HG03060 (cell line): ENCODE measurements around the gene TBRG4.

Source experiments
- ATAC-seq: cut with Tn5 transposase; IDR thresholded peaks from one replicate; pipeline ENCODE4 v1.9.1; 2021; ENCODE audit warnings: low read depth, moderate number of reproducible peaks; ENCODE audit not compliant: unreplicated experiment

Gene TBRG4

DNA sequence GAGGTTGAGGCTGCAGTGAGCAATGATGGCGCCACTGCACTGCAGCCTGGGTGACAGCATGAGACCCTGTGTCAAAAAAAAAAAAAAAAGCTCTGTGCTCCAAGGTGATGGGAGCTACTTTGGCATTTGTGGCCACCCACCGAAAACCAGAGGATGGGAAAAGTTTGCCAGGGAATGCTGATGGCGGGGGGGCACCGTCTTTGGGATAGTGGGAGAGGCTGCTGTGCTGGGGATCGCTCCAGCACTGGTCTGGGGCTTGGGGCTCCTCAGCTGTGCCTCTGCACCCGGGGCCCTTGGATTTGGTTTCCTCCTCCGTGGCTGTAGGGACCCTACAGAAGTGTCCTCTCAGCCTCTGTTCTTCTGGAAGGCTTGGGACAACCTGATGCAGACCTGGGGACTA lies 34.4 kb upstream of the TBRG4 start:
- no peak for ATAC-seq

DNA sequence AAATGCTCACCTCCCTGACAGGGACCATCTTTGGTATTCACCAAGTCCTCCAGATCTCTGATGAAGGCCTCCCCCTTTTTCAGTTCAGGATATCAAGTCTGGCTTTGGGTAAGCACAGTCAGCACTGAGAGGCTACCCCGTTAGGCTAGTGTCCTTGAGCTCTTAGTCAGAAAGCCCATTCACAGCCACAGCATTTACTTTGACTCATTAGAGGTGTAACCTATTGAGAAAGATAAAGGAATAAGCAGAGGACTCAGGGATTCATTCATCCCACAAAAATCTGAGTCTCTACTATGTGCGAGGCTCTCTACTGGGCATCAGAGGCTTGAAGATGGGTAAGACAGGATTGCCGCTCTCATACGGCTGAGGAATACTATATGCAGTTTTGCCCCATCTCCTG lies 32.1 kb upstream of the TBRG4 start:
- no peak for ATAC-seq

DNA sequence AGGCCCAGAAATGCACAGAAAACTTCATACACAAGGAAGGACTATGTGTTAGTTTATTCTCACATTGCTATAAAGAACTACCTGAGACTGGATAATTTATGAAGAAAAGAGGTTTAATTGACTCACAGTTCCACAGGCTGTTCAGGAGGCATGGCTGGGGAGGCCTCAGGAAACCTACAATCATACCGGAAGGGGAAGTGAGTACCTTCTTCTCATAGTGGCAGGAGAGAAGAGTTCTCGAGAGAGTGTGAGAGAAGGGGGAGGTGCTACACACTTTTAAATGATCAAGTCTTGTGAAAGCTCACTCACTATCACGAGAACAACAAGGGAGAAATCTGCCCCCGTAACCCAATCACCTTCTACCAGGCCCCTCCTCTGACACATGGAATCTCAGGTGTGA lies 29.3 kb upstream of the TBRG4 start:
- no peak for ATAC-seq

DNA sequence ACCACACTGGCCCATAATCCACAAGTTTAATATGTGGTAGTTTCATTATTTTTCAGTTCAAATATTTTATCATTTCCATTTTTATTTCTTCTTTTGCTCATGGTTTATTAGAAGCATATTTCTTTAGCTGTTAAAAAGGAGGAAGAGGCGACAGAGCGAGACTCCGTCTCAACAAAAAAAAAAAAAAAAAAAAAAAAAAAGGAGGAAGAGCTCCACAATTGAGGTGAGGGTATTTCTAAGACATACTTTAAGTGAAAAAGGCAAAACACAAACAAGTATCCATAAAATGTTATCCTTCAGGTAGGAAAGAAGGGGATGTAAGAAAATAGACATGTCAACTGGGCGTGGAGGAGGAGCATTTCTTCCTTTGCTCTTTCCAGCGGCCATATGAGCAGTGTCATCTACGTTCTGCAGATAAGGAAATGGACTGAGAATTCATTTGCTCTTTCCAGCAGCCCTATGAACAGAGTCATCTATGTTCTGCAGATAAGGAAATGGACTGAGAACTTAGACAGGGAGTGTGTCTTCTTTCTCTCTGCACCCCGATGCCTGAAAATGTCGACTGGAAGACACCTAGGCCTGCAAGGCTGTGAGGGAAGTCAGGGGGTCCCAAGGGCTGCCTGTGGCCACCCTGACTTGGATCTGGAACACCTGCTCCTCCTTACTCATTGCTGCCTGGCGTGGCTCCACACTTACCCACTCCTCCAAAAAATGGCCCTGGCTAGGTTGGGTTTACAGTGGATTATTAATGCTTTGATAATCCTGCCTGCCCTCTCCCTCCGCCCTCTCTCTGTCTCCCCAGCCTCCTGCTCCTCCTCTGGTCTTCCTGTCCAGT lies 27.2 kb upstream of the TBRG4 start:
- ATAC-seq = no peak

DNA sequence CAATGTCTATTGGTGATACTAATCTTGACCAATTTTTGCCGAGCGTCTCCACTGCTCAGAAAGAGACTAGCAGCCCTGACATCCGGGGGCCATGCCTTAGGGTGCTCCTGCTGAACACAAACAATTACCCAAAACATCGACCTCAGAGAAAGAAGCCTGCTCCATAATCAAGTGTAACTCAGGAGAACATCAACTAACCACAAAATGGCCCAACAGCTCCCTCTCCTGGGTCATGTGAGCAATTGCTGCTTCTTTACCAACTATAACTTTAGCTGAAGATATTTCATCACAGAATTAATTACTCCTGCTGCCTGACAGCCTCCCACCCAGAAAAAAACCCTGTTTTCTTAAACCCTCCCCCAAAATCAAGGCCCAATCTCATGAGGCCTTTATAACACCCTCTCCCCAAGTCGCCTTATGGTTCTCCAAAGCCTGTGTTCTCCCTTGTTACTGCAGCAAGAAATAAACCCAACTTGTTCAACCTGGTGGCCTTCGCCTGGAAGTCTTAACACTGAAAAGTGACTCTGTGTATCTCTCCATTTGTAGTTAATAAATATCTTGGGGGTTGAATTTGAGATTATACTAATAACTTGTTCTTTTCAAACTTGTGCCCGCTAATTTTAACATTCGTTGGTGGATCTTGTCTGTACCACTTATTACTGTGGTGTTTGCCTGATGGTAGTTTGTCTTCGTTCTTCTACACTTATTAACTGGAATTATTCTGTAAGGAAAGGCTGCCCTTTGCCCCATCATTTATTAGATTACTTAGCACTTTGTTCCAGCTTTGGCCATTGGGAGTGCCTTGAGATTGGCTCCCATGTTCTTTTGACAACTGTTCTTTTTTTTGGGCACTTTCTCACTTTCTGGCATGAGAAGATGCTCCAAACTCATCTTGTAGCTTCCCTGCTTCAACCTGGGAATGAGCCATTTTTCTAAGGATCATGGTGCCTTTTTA lies 24.9 kb upstream of the TBRG4 start:
- no peak for ATAC-seq

DNA sequence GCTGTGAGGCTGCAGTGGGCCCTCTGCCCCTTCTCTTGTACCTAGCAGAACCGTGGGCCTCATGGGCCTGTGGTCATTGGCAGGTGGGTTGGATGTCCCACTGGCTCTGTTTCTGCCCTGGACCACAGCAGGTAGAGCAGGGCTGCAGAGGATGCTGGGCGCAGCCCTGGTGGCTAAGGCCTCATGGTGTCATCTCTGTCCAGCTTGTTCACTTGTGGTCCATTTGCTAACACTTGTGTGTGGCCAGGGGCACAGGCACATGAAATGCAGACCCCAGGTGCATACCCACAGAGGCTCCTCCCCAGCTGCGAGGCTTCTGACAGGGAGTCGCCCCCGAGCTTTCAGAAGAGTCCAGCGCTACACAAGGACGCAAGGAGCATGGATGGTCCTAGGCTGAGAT lies 22.4 kb upstream of the TBRG4 start:
- ATAC-seq = no peak

DNA sequence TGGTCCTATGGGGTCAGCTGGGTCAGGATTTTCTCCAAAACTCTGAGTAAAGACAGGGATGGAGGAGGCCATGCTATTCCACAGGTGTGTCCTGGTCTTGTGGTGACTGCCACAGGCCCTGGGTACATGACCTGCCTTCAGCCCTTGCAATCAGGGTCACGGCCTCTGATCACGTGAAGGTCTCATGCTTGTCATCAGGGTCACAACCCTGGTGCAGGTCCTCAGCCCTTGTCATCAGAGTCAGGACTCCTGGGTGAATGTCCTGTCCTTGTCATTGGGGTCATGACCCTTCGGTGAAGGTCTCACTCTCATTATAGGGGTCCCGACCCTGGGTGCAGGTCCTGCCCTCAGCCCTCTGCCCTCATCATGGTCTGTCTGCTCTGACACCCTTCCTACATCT lies 21.9 kb upstream of the TBRG4 start:
- ATAC-seq = no peak

DNA sequence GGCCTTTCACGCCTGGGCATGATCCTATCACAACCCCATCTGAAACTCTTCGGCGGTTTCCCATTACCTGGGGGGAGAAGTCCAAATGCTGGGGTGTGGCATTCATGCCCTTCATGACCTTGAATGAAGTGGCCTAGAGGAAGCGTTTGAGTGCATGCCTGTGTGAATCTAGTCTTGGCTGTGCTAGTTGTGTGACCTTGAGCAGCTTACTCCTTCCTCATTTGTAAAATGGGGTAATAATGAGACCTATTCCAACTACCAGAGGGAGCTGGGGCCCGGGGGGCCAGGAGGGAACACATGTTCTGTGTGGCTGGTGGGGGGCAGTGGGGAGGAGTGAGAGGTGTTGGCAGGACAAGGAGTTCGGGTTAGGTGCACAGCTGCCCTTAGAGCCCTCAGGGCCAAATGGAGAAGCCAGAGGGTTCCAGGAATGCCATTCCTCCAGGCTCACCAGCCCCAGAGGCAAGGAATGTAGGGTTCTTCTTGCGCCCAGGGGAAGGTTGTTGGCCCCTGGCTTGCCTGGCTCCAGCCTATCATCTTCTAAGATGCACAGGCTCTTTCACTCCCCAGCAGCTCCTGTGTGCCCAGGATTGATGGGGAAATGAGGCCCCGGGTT lies 21.3 kb upstream of the TBRG4 start:
- ATAC-seq = no peak

DNA sequence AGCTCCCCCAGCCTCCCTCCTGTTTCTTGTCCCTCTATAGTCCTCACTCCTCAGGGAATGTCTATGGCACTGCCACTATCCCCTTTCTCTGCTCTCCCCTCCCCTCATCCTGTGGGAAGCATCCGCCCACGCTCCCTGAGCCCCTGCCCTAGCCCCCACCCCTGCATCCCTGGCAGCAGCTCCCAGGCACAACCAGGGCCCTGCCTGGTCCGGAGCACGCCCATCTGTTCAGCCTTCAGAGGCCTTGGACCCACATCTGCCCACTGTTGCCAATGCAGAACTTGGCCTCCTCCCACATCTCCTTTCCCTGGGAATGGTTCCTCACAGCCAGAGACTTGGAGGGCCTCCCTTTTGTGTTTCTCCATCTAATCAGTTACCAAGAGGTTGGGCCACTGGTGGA lies 20.4 kb upstream of the TBRG4 start:
- no peak for ATAC-seq

DNA sequence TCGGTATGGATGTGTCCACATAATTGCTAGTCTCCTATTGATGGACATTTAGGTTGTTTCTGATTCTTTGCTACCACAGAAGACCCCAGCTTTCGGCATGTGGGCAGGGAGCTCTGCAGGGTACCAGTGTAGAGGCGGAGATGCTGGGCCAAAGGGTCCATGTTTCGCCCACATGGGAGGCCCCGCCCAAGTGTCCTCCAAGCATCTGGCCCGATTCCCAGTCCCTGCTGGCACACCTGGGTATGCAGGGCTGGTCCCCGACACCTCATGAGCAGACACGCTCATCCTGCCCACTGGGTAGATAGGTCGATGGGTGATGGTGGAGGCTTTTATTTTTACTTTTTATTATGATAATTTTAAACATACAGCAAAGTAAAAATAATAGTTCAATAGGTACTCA lies 19.4 kb upstream of the TBRG4 start:
- ATAC-seq = no peak

DNA sequence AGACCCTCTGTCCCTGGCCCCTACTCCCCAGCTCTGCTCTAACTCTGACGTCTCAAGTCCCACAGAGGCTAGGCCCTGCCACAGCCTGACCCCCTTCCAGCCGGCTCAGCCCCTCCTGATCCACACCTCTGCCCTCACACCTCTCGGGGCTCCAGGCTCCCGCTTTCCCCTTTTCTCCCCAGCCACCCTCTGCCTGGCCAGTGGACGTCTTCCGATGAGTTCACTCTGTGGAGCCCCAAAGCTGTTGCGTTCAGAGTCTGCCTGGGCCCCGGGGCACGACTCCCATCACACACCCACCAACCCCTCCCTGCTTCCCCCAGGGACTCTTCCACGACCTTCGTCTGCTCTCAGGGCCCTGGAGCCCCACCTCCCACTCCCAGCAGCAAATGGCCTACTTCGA lies 18.4 kb upstream of the TBRG4 start:
- no peak for ATAC-seq

DNA sequence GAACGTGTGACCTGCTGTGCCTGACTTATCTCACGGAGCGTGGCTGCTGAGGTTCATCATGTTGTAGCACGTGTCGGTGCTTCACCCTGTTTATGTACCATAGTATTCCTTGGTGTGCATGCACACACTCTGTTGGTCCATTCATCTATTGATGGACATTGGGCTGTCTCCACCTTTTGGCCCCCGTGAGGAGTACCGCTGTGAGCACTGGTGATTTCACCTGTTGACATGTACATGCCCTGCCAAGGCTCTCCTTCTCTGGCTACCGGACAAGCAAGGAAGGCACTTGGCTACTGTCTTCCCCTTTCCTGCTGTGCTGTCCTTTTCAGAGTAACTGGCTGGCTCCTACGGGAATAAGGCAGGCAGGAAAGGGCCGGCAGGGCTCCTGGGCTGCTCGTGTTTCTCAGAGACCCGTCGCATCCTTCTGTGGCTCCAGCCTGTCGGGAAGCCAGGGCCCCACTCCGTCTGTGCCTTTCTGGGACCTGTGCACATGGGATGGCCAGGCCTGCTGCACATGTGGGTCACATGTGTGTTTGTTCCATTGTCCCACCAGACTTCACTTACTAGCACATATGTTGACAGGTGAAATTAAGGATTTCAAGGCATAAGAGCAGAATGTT lies 17.8 kb upstream of the TBRG4 start:
- ATAC-seq = no peak

DNA sequence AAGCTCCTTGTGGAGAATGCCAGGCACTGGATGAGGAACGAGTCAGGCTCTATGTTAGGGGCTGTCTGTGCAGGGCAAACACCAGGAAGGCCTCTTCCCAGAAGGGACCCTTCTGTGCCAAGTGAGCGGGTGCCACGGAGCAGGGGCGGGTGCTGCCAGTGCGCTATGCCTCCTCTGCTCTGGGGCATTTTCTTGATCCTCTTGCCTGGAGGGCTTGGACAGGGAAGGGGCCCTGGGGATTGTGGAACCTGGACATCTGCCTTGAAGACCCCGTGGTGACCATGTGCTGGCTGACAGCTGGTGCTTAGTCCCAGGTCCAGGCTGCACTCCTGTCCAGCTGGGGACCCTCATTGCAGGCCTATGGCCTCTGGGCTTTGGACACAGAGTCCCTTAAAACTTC lies 15.4 kb upstream of the TBRG4 start:
- no peak for ATAC-seq

DNA sequence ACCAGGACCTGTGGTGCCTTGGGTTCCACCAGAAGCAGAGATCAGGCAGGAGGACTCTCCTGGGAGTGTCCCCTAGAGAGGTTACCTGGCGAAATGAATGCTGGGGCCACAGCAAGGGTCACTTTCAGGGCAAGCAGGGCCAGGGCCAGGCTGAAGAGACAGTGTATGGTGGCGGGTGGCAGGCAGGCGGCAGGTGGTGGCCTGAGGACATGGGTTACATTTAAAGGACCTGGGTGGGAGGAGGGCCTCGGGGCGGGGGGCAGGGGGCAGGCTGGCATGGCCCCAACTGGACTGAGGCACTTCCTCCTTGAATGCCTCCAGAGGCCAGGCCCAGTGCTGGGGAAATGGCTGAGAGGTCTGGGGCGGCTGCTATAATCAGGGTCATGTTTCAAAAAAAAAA lies 14.7 kb upstream of the TBRG4 start:
- no peak for ATAC-seq

DNA sequence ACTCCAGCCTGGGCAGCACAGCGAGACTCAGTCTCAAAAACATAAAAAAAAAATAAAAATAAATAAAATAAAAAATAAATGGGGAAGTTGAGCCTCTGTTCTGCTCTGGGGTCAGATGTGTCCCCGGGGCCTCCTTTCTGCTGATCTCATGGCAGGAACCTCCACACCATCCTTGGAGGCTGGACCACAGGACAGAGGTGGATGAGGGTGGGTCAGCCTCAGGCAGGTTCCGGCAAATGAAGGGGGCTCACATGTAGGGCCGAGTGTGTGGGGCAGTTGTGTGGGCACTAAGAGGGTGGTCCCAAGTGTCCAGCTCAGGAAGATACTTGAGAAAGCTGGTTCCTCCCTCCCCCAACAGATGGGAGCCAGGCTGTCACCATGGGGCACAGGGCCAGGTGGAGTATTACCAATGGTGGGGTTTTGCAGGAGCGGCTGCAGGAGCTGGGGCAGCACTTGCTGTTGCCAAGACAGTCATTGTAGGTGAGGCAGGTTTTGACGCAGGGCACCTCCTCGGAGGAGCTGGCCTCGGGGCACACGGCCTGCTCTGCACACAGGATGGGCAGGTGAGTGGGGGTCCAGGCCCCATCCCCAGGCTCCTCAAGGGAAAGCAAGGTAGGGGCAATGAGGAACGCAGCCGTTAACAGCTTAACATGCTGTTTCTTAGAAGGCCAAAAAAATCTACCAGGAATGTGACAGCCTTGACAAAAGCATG lies 13.9 kb upstream of the TBRG4 start:
- no peak for ATAC-seq

DNA sequence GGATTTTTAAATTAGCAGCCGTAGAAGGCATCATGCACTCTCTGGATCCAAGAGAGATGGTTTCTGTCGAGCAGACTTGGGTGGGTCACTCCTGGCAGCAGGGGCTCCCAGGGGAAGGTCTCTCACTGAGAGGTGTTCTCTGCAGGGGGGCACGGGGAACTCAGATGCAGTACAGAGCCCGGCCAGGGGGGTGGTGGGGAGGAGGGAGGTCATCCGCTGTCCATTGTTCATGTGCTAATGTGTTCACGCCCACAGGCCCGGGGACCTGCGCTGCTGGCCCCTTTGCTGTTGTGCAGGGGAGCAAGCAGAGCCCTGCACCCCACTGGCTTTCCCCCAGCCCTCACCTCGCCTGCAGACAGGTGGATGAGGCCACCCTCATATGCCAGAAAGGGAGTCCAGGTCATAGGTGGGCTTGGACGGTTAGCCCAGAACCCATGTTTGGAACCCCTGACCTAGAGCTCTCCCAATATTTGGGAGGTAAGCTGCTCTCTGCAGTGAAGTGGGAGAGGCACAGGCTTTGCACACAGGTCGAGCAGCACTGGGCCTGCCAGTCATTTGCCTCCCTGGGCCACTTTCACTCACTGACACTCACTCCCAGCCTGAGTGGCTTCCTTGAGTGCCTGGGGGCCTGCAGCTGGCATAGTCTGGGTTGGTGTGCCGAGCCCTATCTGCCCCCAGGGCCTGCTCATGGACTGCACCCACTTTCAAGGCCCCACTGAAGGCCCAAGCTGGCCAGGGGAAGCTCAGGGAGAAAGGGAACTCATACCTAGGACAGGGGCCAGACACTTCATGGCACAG lies 12.6 kb upstream of the TBRG4 start:
- no peak for ATAC-seq

DNA sequence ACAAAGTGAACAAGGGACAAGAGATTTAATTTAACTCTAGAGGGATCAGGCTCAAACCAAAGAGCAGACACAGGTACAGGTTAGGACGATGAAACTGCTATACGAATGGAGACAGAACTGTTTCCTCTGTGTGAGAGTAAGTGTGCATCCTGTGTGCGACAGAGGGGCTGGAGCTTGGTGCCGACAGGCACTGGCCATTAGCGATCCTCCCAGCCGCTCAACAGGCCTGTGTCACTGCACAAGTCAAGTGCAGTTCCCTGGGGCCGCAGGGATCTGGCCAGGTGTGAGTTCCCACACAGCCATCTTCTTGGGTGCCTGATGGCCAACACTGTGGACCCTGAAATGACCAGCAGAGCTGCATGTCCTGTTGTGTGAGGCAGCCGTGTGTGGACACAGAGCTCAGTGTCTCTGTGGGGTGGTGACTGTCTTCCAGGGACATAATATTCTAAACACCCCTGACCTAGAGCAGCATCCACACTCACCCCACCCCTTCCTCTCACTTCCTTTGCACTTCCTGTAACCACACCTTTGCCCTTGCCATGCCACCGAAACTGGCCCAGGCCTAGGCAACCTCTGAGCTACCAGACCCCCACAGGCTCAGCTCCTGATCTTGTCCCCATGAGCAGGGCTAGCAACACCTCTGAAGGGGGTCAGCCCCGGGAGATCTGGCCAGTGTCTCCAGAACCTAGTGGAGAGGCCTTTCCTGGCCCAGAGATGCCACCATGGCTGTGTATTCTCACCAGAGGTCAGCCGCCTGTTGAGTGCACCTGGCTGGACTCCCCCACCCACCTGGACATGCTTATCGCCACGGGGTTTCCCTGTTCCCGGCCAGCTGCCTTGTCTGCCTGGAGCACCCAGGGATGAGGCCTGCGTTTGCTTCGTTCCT lies 11.7 kb upstream of the TBRG4 start:
- no peak for ATAC-seq

DNA sequence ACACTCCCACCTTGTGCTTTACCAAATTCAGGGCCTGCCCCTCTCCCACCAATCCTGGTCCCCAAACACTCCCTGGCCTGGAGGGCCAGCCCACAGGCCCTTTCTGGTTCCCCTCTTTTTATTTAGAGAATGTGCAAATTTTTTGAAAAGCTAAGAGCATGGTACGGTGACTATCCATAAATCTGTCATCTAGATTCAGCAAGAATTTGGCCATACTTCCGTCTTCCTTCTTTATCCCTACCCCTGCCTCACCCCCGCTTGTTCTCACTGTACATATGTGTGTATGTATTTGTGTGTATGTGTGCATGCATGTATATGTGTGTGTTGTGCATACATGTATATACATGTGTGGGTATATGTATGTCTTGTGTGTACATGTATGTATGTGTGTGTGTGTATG lies 8.1 kb upstream of the TBRG4 start:
- ATAC-seq = no peak
